ENCODE data around the gene EID2B. TPM values are rescaled to one million over a fixed set of nuclear protein-coding genes. Genes with fewer than 3 reads are reported as not detected.

Gene EID2B
- total and polyA plus RNA-seq, 9 of the 15 experiments (the other 6 are each of a cell fraction or from before 2014, with no cell fraction given): 2.8 to 8.8 (median 4.8) TPM

GRCh38 chr19:39539518-39540332 lies 7.1 kb upstream of the EID2B start, which contains the start of gene EID2:
TSS of gene EID2 (minus strand) at chr19:39540161. CDS start at chr19:39540079, 82 bp downstream.
- in situ Hi-C loops (cut with MboI): loop anchor here (5.0 kb wide), 1 partner anchor 97 kb away; no protein-coding TSS in a partner anchor
- FAIRE-seq: peak; percentile 99
- TF ChIP-seq EGR1 (conservative IDR thresholded peaks at IDR 0.05) (peak; percentile 94), ATF1 (CRISPR knock-in tag; IDR thresholded peaks at IDR 0.05) (no peak), ATF1 (tag; IDR thresholded peaks at IDR 0.05) (peak; percentile 68), MED1 (CRISPR knock-in tag; IDR thresholded peaks at IDR 0.05; ENCODE audit: borderline replicate concordance) (no peak), CHD4 (IDR thresholded peaks at IDR 0.05; ENCODE audit: insufficient read depth, insufficient replicate concordance, low read depth, low read length, poor library complexity, severe bottlenecking) (no peak), KDM5B (IDR thresholded peaks at IDR 0.05; ENCODE audit: insufficient replicate concordance, low read depth, low read length) (peak; percentile 62), POLR2H (tag; IDR thresholded peaks at IDR 0.05; ENCODE audit: low read depth) (0 out of 2 replicates have a peak, but pooled peaks have one; percentile 14), RBFOX2 (IDR thresholded peaks at IDR 0.05; ENCODE audit: low read depth, low read length) (peak; percentile 88), TEAD4 (IDR thresholded peaks at IDR 0.05; ENCODE audit: low read length) (peak; percentile 50; the same call in 1 of the 2 replicates), TEAD4 (CRISPR knock-in tag; IDR thresholded peaks at IDR 0.05; ENCODE audit: borderline replicate concordance) (no peak), ZNF583 (CRISPR knock-in tag; IDR thresholded peaks at IDR 0.05) (no peak), NFXL1 (CRISPR knock-in tag; IDR thresholded peaks at IDR 0.05) (no peak), L3MBTL2 (IDR thresholded peaks at IDR 0.05) (peak; percentile 74), NONO (IDR thresholded peaks at IDR 0.05; ENCODE audit: low read depth in 2 of 2, low read length in 1 of 2) (0 out of 4 replicates have a peak, but pooled peaks of 1 of the 2 experiments have one; percentile 44), RBBP5 (IDR thresholded peaks at IDR 0.05; ENCODE audit: borderline replicate concordance, insufficient read depth, low read length, poor library complexity, severe bottlenecking) (peak; percentile 88), JUND (IDR thresholded peaks at IDR 0.05; ENCODE audit: borderline replicate concordance, low read depth, low read length) (peak; percentile 53; the same call in 1 of the 2 replicates), JUND (tag; IDR thresholded peaks at IDR 0.05; ENCODE audit: borderline replicate concordance, low read depth, low read length) (no peak; the same call in 2 of the 3 replicates), PTRF (tag; IDR thresholded peaks at IDR 0.05) (no peak), ATF7 (IDR thresholded peaks at IDR 0.05) (peak; percentile 74), RBM34 (IDR thresholded peaks at IDR 0.05; ENCODE audit: borderline replicate concordance, insufficient read depth, low read length) (no peak), MAX (CRISPR knock-in tag; IDR thresholded peaks at IDR 0.05) (peak; percentile 52; the same call in 1 of the 2 replicates), HCFC1 (IDR thresholded peaks at IDR 0.05; ENCODE audit: low read depth, low read length) (peak; percentile 18; the same call in 1 of the 2 replicates), CREB1 (IDR thresholded peaks at IDR 0.05) (0 out of 2 replicates have a peak, but pooled peaks have one; percentile 39), CREB1 (CRISPR knock-in tag; IDR thresholded peaks at IDR 0.05) (no peak)

More at GRCh38 chr19:39539518-39540332, 7.1 kb upstream of the EID2B start, which contains the start of gene EID2:
- H3K27me3 ChIP-seq (ENCODE audit: control insufficient read depth in 2 of 2, insufficient read depth in 2 of 2, low read length in 2 of 2): peaks cover 3 to 7% of the 10 kb centered on the region in 2 experiments; a peak in 2 of 5 replicates
- no peaks in the 10 kb centered on the region for H3K9me3 ChIP-seq (replicated peaks; ENCODE audit: control insufficient read depth, insufficient read depth, low read depth, low read length)
- H3K4me2 ChIP-seq (ENCODE audit: insufficient read depth, low read length): peak within 1 kb of the TSS; percentile 92
- H3K27ac ChIP-seq (ENCODE audit: extremely low read depth, low read depth, low read length): peak within 1 kb of the TSS; percentile 81
- POLR2A ChIA-PET: interaction anchor here (0.6 to 1.4 kb wide), 6 partner anchors 9 to 300 kb away, joined by 3 to 8 read pairs (median 4); partner anchors contain the start of gene RPS16
- no TSS peak for BruUV-seq (replicated peaks)
- peak within 1 kb of the TSS; percentile 88 for H3K4me3 ChIP-seq
- H3K4me1 ChIP-seq (replicated peaks in 1 of 2; ENCODE audit: control insufficient read depth in 2 of 2, insufficient read depth in 2 of 2, low read length in 2 of 2): peaks cover 3 to 8% of the 10 kb centered on the region in 2 experiments; a peak in 2 of 5 replicates
- no peaks in the 10 kb centered on the region for H4K20me1 ChIP-seq (replicated peaks; ENCODE audit: control insufficient read depth, insufficient read depth, low read length)
- intact Hi-C loops (cut with micrococcal nuclease): no loop called here
- H3K9me1 ChIP-seq (ENCODE audit: control insufficient read depth, insufficient read depth, low read length): no peaks in the 10 kb centered on the region
- H3K36me3 ChIP-seq (ENCODE audit: control insufficient read depth, insufficient read depth, low read length): 0 out of 3 replicates have a peak, but pooled peaks cover 2% of the 10 kb centered on the region
- peak within 1 kb of the TSS; percentile 98 for H2AFZ ChIP-seq (ENCODE audit: low read depth, low read length)
- CTCF ChIA-PET (ENCODE audit: low intra/inter-chr PET ratio): no interaction called here
- DNase-seq (ENCODE audit: extremely low read depth in 1 of 4, low spot score in 3 of 4) (peak; percentile 96 to 98 (median 96)), ATAC-seq (peak; percentile 98)
- WGBS (ENCODE audit: insufficient coverage, low coverage, missing lambda C conversion rate): under 1% methylated on average over 78 of the region's 84 CpGs
- peak within 1 kb of the TSS; percentile 75 to 99 for H3K9ac ChIP-seq (ENCODE audit: insufficient read depth in 1 of 2, low read depth in 2 of 2, low read length in 2 of 2)
- peaks cover 17% of the 10 kb centered on the region for H3K79me2 ChIP-seq (ENCODE audit: control insufficient read depth, insufficient read depth, low read length)
